H9 (cell line): Measurements from ENCODE around the gene CMSS1. TPM values are rescaled to one million over a fixed set of nuclear protein-coding genes. Genes with fewer than 3 reads are reported as not detected.

Source experiments
- DNase-seq: peaks from one replicate; pipeline ENCODE4 v3.0.0-alpha.2; 2017
- H2AFZ ChIP-seq: one replicate; pipeline ENCODE4 v1.6.1; 2013; ENCODE audit warnings: mild to moderate bottlenecking, low read length, control low read depth, moderate library complexity
- H2AK5ac ChIP-seq: 2 replicates; pipeline ENCODE4 v1.6.1; 2013; ENCODE audit warnings: low read length, control low read depth, mixed read lengths; ENCODE audit not compliant: insufficient read length
- H2BK120ac ChIP-seq: one replicate; pipeline ENCODE4 v1.6.1; 2013; ENCODE audit warnings: low read depth, mild to moderate bottlenecking, low read length, control low read depth, inconsistent platforms; ENCODE audit not compliant: poor library complexity, severe bottlenecking
- H2BK12ac ChIP-seq: 2 replicates; pipeline ENCODE4 v1.6.1; 2013; ENCODE audit warnings: low read length, control low read depth, mixed read lengths, low read depth; ENCODE audit not compliant: insufficient read length
- H2BK15ac ChIP-seq: 2 replicates; pipeline ENCODE4 v1.6.1; 2013; ENCODE audit warnings: low read depth, low read length, control low read depth
- H2BK20ac ChIP-seq: one replicate; pipeline ENCODE4 v1.6.1; 2013; ENCODE audit warnings: low read depth, mild to moderate bottlenecking, low read length, control low read depth, inconsistent platforms; ENCODE audit not compliant: poor library complexity, severe bottlenecking
- H2BK5ac ChIP-seq: 2 replicates; pipeline ENCODE4 v1.6.1; 2013; ENCODE audit warnings: low read length, control low read depth, mixed read lengths; ENCODE audit not compliant: insufficient read length
- H3K14ac ChIP-seq: 2 replicates; pipeline ENCODE4 v1.6.1; 2013; ENCODE audit warnings: low read length, control low read depth; ENCODE audit not compliant: insufficient read depth
- H3K18ac ChIP-seq: 2 replicates; pipeline ENCODE4 v1.6.1; 2013; ENCODE audit warnings: low read depth, mild to moderate bottlenecking, mixed read lengths, low read length, control low read depth; ENCODE audit not compliant: insufficient read length
- H3K23ac ChIP-seq: 2 replicates; pipeline ENCODE4 v1.6.1; 2013; ENCODE audit warnings: low read length, control low read depth, mixed read lengths, low read depth; ENCODE audit not compliant: insufficient read length
- H3K23me2 ChIP-seq: 2 replicates; pipeline ENCODE4 v1.6.1; 2013; ENCODE audit warnings: low read depth, mild to moderate bottlenecking, mixed read lengths, low read length, control low read depth; ENCODE audit not compliant: insufficient read length, poor library complexity, severe bottlenecking
- H3K27ac ChIP-seq: 2 replicates; pipeline ENCODE4 v1.5.1; 2013; ENCODE audit warnings: low read length, control low read depth, mixed read lengths, low read depth; ENCODE audit not compliant: insufficient read length
- H3K27me3 ChIP-seq: 2 replicates; pipeline ENCODE4 v1.6.1; 2013; ENCODE audit warnings: low read length, control low read depth, inconsistent platforms; ENCODE audit not compliant: insufficient read depth
- H3K4ac ChIP-seq: 2 replicates; pipeline ENCODE4 v1.6.1; 2013; ENCODE audit warnings: low read depth, mild to moderate bottlenecking, control low read depth, inconsistent platforms, low read length, moderate library complexity
- H3K4me1 ChIP-seq: 2 replicates; pipeline ENCODE4 v1.6.1; 2013; ENCODE audit warnings: low read length, control low read depth, inconsistent platforms; ENCODE audit not compliant: insufficient read depth
- H3K4me2 ChIP-seq: 2 replicates; pipeline ENCODE4 v1.6.1; 2013; ENCODE audit warnings: low read length, control low read depth, mixed read lengths; ENCODE audit not compliant: insufficient read length, insufficient read depth
- H3K56ac ChIP-seq: 2 replicates; pipeline ENCODE4 v1.6.1; 2013; ENCODE audit warnings: low read depth, mild to moderate bottlenecking, mixed read lengths, low read length, control low read depth; ENCODE audit not compliant: insufficient read length
- H3K79me1 ChIP-seq: 2 replicates; pipeline ENCODE4 v1.6.1; 2013; ENCODE audit warnings: low read depth, mild to moderate bottlenecking, moderate library complexity, low read length, control low read depth, inconsistent platforms; ENCODE audit not compliant: insufficient read depth, poor library complexity, severe bottlenecking
- H3K79me2 ChIP-seq: 2 replicates; pipeline ENCODE4 v1.6.1; 2013; ENCODE audit warnings: low read length, control low read depth, inconsistent platforms; ENCODE audit not compliant: insufficient read depth
- H3K9ac ChIP-seq: 2 replicates; pipeline ENCODE4 v1.6.1; 2013; ENCODE audit warnings: low read length, control low read depth, mixed read lengths; ENCODE audit not compliant: insufficient read length; ENCODE audit errors: extremely low read depth
- H3K9me3 ChIP-seq: one replicate; pipeline ENCODE4 v1.6.1; 2013; ENCODE audit warnings: low read depth, low read length, inconsistent platforms; ENCODE audit not compliant: control insufficient read depth
- H3T11ph ChIP-seq: one replicate; pipeline ENCODE4 v1.6.1; 2013; ENCODE audit warnings: mild to moderate bottlenecking, low read length, control low read depth, inconsistent platforms
- H4K20me1 ChIP-seq: one replicate; pipeline ENCODE4 v1.6.1; 2013; ENCODE audit not compliant: control insufficient read depth, insufficient read length, insufficient read depth
- H4K5ac ChIP-seq: 2 replicates; pipeline ENCODE4 v1.6.1; 2013; ENCODE audit warnings: low read depth, mild to moderate bottlenecking, mixed read lengths, low read length, control low read depth; ENCODE audit not compliant: insufficient read length
- H4K8ac ChIP-seq: replicated peaks from 2 replicates; pipeline ENCODE4 v1.6.1; 2013; ENCODE audit warnings: low read length, control low read depth, mixed read lengths, low read depth; ENCODE audit not compliant: insufficient read length
- H4K91ac ChIP-seq: 2 replicates; pipeline ENCODE4 v1.6.1; 2013; ENCODE audit warnings: low read depth, mild to moderate bottlenecking, moderate library complexity, mixed read lengths, low read length, control low read depth; ENCODE audit not compliant: insufficient read length
- H3K27ac Mint-ChIP-seq, 3 experiments: 2 replicates in 2 of 3; 3 replicates in 1 of 3; pipeline ENCODE4 v1.8.0; 2020 to 2021; ENCODE audit warnings: mixed read lengths in 3 of 3, mild to moderate bottlenecking in 1 of 3, moderate library complexity in 1 of 3
- H3K27me3 Mint-ChIP-seq: 2 replicates; pipeline ENCODE4 v1.8.0; 2021; ENCODE audit warnings: low read depth, mild to moderate bottlenecking, moderate library complexity, mixed read lengths
- H3K36me3 Mint-ChIP-seq, 3 experiments: 2 replicates in 2 of 3; 3 replicates in 1 of 3; pipeline ENCODE4 v1.8.0; 2020 to 2021; ENCODE audit warnings: low read depth in 3 of 3, mixed read lengths in 3 of 3; ENCODE audit not compliant: insufficient read depth in 1 of 3
- H3K4me1 Mint-ChIP-seq, 2 experiments: 2 replicates each; pipeline ENCODE4 v1.8.0; 2020; ENCODE audit warnings: mixed read lengths in 2 of 2
- H3K4me3 Mint-ChIP-seq, 2 experiments: 2 replicates in 1 of 2; 3 replicates in 1 of 2; pipeline ENCODE4 v1.8.0; 2020 to 2021; ENCODE audit warnings: mild to moderate bottlenecking in 2 of 2, mixed read lengths in 2 of 2, moderate library complexity in 1 of 2
- H3K9me3 Mint-ChIP-seq, 2 experiments: 2 replicates in 1 of 2; 3 replicates in 1 of 2; pipeline ENCODE4 v1.8.0; 2020; ENCODE audit warnings: mild to moderate bottlenecking in 2 of 2, mixed read lengths in 2 of 2, moderate library complexity in 1 of 2
- WGBS: extraction: QIAGEN DNeasy Blood & Tissue Kit; methylation state at CpG from one replicate; pipeline ENCODE4 v1.1.7; 2013; ENCODE audit warnings: missing lambda C conversion rate, low lambda C conversion rate, mixed read lengths; ENCODE audit not compliant: insufficient read length; ENCODE audit errors: extremely low coverage; 5-methylcytosine and 5-hydroxymethylcytosine counted together
- total RNA-seq: library from RNA; stranded (reverse); gene quantifications from 2 replicates; pipeline ENCODE4 v1.2.1, GENCODE V29; 2021
- TF ChIP-seq, protein P1 (sequence below): fragments of 200-600 bp; sonication (generic); conservative IDR thresholded peaks from 3 replicates; pipeline ENCODE4 v1.8.0; 2021; ENCODE audit warnings: antibody characterized with exemption, mild to moderate bottlenecking

Gene CMSS1
- total RNA-seq, 1 experiment from 2014 or later: 61.8 TPM

- no peak overlapping the region for H3K9ac ChIP-seq
- no peak overlapping the region for H3K4ac ChIP-seq
- Mint-ChIP-seq H3K36me3 (no peaks in the 10 kb centered on the region), H3K4me3 (no peak overlapping the region), H3K4me1 (peaks cover 3 to 6% of the 10 kb centered on the region in 2 experiments; a peak in 3 of 4 replicates), H3K27ac (no peak overlapping the region), H3K9me3 (no peaks in the 10 kb centered on the region), H3K27me3 (no peaks in the 10 kb centered on the region; the same call in none of the 2 replicates)
- no peak overlapping the region for H2BK20ac ChIP-seq
- H3K27ac ChIP-seq: no peak overlapping the region
- H3T11ph ChIP-seq: no peak overlapping the region
- H3K4me1 ChIP-seq: no peaks in the 10 kb centered on the region
- no peaks in the 10 kb centered on the region for H3K79me2 ChIP-seq
- no peak overlapping the region for H3K4me2 ChIP-seq
- WGBS: no CpG with 5 or more reads among the region's 5 CpGs
- H3K18ac ChIP-seq: no peak overlapping the region
- H4K8ac ChIP-seq: no peak overlapping the region
- no peak overlapping the region for H3K56ac ChIP-seq
- H2BK120ac ChIP-seq: no peak overlapping the region
- no peak overlapping the region for H4K91ac ChIP-seq
- H3K79me1 ChIP-seq: no peaks in the 10 kb centered on the region
- no peak overlapping the region for H2AK5ac ChIP-seq
- H2BK15ac ChIP-seq: no peak overlapping the region
- H4K20me1 ChIP-seq: no peaks in the 10 kb centered on the region
- no peak overlapping the region for H2BK5ac ChIP-seq
- H3K23me2 ChIP-seq: no peaks in the 10 kb centered on the region
- H3K23ac ChIP-seq: no peak overlapping the region
- H3K27me3 ChIP-seq: no peaks in the 10 kb centered on the region
- H4K5ac ChIP-seq: no peak overlapping the region
- DNase-seq: no peak
- no peak overlapping the region for H2AFZ ChIP-seq
- no peak overlapping the region for H3K14ac ChIP-seq
- TF ChIP-seq, protein P1, sequence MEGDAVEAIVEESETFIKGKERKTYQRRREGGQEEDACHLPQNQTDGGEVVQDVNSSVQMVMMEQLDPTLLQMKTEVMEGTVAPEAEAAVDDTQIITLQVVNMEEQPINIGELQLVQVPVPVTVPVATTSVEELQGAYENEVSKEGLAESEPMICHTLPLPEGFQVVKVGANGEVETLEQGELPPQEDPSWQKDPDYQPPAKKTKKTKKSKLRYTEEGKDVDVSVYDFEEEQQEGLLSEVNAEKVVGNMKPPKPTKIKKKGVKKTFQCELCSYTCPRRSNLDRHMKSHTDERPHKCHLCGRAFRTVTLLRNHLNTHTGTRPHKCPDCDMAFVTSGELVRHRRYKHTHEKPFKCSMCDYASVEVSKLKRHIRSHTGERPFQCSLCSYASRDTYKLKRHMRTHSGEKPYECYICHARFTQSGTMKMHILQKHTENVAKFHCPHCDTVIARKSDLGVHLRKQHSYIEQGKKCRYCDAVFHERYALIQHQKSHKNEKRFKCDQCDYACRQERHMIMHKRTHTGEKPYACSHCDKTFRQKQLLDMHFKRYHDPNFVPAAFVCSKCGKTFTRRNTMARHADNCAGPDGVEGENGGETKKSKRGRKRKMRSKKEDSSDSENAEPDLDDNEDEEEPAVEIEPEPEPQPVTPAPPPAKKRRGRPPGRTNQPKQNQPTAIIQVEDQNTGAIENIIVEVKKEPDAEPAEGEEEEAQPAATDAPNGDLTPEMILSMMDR: no peak
- H2BK12ac ChIP-seq: no peak overlapping the region
- no peaks in the 10 kb centered on the region for H3K9me3 ChIP-seq
These were observed 34.6 kb upstream of the CMSS1 start for GRCh38 chr3:99783011-99783573.
